ENCODE results near the gene RGS3.

DNA sequence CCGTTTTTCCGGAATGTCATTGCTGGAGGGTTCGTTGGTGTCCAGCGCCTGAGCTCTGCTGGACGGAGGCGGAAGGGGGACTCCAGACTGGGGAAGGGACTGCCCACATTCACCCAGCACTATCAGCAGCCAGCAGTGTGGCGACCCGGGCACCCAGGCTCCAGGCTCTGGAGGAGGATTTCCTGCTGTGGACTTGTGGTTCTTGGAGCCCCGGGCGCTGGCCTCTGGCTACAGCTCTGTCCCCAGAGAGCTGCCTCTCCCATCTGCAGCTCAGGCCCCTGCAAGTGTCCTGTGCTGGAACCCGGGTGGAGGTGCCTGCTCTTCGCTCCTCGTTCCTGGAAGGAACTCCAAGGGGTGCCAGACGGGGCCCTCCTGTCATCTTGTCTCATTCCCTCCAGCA lies 152.6 kb downstream of the RGS3 start:
- TF ChIP-seq PPARA (CRISPR knock-in tag; IDR thresholded peaks at IDR 0.05; ENCODE audit: borderline replicate concordance) (no peak), GLIS3 (CRISPR knock-in tag; IDR thresholded peaks at IDR 0.05) (no peak), ZFP30 (CRISPR knock-in tag; IDR thresholded peaks at IDR 0.05) (no peak), OSR1 (CRISPR knock-in tag; IDR thresholded peaks at IDR 0.05) (no peak), ZNF70 (CRISPR knock-in tag; IDR thresholded peaks at IDR 0.05) (no peak), RARB (CRISPR knock-in tag; IDR thresholded peaks at IDR 0.05) (no peak), CSDC2 (CRISPR knock-in tag; IDR thresholded peaks at IDR 0.05) (no peak), ZC3H10 (CRISPR knock-in tag; IDR thresholded peaks at IDR 0.05) (no peak)
- TF ChIP-seq, protein P1, sequence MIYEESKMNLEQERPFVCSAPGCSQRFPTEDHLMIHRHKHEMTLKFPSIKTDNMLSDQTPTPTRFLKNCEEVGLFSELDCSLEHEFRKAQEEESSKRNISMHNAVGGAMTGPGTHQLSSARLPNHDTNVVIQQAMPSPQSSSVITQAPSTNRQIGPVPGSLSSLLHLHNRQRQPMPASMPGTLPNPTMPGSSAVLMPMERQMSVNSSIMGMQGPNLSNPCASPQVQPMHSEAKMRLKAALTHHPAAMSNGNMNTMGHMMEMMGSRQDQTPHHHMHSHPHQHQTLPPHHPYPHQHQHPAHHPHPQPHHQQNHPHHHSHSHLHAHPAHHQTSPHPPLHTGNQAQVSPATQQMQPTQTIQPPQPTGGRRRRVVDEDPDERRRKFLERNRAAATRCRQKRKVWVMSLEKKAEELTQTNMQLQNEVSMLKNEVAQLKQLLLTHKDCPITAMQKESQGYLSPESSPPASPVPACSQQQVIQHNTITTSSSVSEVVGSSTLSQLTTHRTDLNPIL (CRISPR knock-in tag; IDR thresholded peaks at IDR 0.05; ENCODE audit: low read depth), result no peak
- TF ChIP-seq, protein P2, sequence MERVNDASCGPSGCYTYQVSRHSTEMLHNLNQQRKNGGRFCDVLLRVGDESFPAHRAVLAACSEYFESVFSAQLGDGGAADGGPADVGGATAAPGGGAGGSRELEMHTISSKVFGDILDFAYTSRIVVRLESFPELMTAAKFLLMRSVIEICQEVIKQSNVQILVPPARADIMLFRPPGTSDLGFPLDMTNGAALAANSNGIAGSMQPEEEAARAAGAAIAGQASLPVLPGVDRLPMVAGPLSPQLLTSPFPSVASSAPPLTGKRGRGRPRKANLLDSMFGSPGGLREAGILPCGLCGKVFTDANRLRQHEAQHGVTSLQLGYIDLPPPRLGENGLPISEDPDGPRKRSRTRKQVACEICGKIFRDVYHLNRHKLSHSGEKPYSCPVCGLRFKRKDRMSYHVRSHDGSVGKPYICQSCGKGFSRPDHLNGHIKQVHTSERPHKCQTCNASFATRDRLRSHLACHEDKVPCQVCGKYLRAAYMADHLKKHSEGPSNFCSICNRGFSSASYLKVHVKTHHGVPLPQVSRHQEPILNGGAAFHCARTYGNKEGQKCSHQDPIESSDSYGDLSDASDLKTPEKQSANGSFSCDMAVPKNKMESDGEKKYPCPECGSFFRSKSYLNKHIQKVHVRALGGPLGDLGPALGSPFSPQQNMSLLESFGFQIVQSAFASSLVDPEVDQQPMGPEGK (CRISPR knock-in tag; IDR thresholded peaks at IDR 0.05; ENCODE audit: borderline replicate concordance), result no peak
- TF ChIP-seq, protein P3, sequence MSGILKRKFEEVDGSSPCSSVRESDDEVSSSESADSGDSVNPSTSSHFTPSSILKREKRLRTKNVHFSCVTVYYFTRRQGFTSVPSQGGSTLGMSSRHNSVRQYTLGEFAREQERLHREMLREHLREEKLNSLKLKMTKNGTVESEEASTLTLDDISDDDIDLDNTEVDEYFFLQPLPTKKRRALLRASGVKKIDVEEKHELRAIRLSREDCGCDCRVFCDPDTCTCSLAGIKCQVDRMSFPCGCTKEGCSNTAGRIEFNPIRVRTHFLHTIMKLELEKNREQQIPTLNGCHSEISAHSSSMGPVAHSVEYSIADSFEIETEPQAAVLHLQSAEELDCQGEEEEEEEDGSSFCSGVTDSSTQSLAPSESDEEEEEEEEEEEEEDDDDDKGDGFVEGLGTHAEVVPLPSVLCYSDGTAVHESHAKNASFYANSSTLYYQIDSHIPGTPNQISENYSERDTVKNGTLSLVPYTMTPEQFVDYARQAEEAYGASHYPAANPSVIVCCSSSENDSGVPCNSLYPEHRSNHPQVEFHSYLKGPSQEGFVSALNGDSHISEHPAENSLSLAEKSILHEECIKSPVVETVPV (CRISPR knock-in tag; IDR thresholded peaks at IDR 0.05), result no peak
